ENCODE data around the gene PDE11A.

Gene PDE11A

GRCh38 chr2:177589186-177589585 lies 483.4 kb downstream of the PDE11A start (continued):
- no peak for TF ChIP-seq CSRNP3 (CRISPR knock-in tag; IDR thresholded peaks at IDR 0.05)
- no peak for TF ChIP-seq ZFP3 (CRISPR knock-in tag; IDR thresholded peaks at IDR 0.05)
- TF ChIP-seq RARB (CRISPR knock-in tag; IDR thresholded peaks at IDR 0.05), result no peak

- TF ChIP-seq SNAI2 (CRISPR knock-in tag; IDR thresholded peaks at IDR 0.05) (no peak), TOX (CRISPR knock-in tag; IDR thresholded peaks at IDR 0.05; ENCODE audit: borderline replicate concordance) (no peak), BACH2 (CRISPR knock-in tag; IDR thresholded peaks at IDR 0.05; ENCODE audit: borderline replicate concordance) (no peak)
- no peak for ATAC-seq
Measured at GRCh38 chr2:177588671-177589070, 483.9 kb downstream of the PDE11A start.

GRCh38 chr2:177587371-177587770 lies 485.2 kb downstream of the PDE11A start:
- ATAC-seq, result no peak
- TF ChIP-seq PPARA (CRISPR knock-in tag; IDR thresholded peaks at IDR 0.05; ENCODE audit: borderline replicate concordance) (no peak), BACH2 (CRISPR knock-in tag; IDR thresholded peaks at IDR 0.05; ENCODE audit: borderline replicate concordance) (no peak), TSHZ2 (CRISPR knock-in tag; IDR thresholded peaks at IDR 0.05) (no peak), PATZ1 (CRISPR knock-in tag; IDR thresholded peaks at IDR 0.05; ENCODE audit: borderline replicate concordance) (no peak), CSDC2 (CRISPR knock-in tag; IDR thresholded peaks at IDR 0.05) (no peak), ZFP30 (CRISPR knock-in tag; IDR thresholded peaks at IDR 0.05) (no peak), TCF4 (CRISPR knock-in tag; IDR thresholded peaks at IDR 0.05; ENCODE audit: borderline replicate concordance) (no peak), RARB (CRISPR knock-in tag; IDR thresholded peaks at IDR 0.05) (no peak), POU6F1 (CRISPR knock-in tag; IDR thresholded peaks at IDR 0.05; ENCODE audit: borderline replicate concordance, low read depth) (no peak), OSR1 (CRISPR knock-in tag; IDR thresholded peaks at IDR 0.05) (no peak), ZNF8 (CRISPR knock-in tag; IDR thresholded peaks at IDR 0.05) (no peak)

GRCh38 chr2:177586154-177586553 lies 486.4 kb downstream of the PDE11A start:
- no peak for TF ChIP-seq ZFP30 (CRISPR knock-in tag; IDR thresholded peaks at IDR 0.05)
- TF ChIP-seq ISL1 (CRISPR knock-in tag; IDR thresholded peaks at IDR 0.05), result no peak
- no peak for TF ChIP-seq TSHZ2 (CRISPR knock-in tag; IDR thresholded peaks at IDR 0.05)
- no peak for TF ChIP-seq CSDC2 (CRISPR knock-in tag; IDR thresholded peaks at IDR 0.05)
- no peak for TF ChIP-seq RARB (CRISPR knock-in tag; IDR thresholded peaks at IDR 0.05)
- TF ChIP-seq OSR1 (CRISPR knock-in tag; IDR thresholded peaks at IDR 0.05), result no peak
- ATAC-seq, result no peak
